Activated naive CD4-positive, alpha-beta T cell treated with anti-CD3 and anti-CD28 coated beads, Interleukin-2, amount 50 U/mL, for 72 hours (primary cell): ENCODE data around the gene NPIPB6. TPM values are rescaled to one million over a fixed set of nuclear protein-coding genes. Genes with fewer than 3 reads are reported as not detected.

Source experiments
- total RNA-seq, 2 donors: library from RNA; stranded (reverse); gene quantifications; one replicate each; pipeline ENCODE4 v1.2.3, GENCODE V29; 2022

The NPIPB6 gene
- total RNA-seq, 2 donors from 2014 or later: 2.3 to 5.2 TPM

Other genes with a start within 250 kb of the NPIPB6 start
- 100 to 1,000 TPM; 204 to 278 TPM for gene XPO6, start 151.5 kb downstream of the NPIPB6 start, total RNA-seq
- gene SBK1, start 71.0 kb downstream of the NPIPB6 start, total RNA-seq: 1 to 10 TPM; 2.0 to 4.2 TPM
- gene EIF3CL, start 40.3 kb upstream of the NPIPB6 start, total RNA-seq: 10 to 100 TPM; 22.0 to 37.6 TPM
- gene NPIPB7, start 108.8 kb upstream of the NPIPB6 start, total RNA-seq: under 1 TPM in 1 of 2 donors, not detected in 1; 0.19 TPM
- 10 to 100 TPM; 19.3 to 25.8 TPM for gene CLN3, start 128.6 kb upstream of the NPIPB6 start, total RNA-seq
- 1 to 10 TPM in 1 of 2 donors, under 1 TPM in 1; 0.93 to 2.9 TPM for gene APOBR, start 131.1 kb upstream of the NPIPB6 start, total RNA-seq
- not detected for gene IL27, start 143.3 kb upstream of the NPIPB6 start, total RNA-seq
- gene NUPR1, start 175.5 kb upstream of the NPIPB6 start, total RNA-seq: not detected
- 10 to 100 TPM; 10.7 to 22.1 TPM for gene SGF29, start 190.4 kb upstream of the NPIPB6 start, total RNA-seq
- under 1 TPM; 0.30 to 0.54 TPM for gene SULT1A2, start 233.5 kb upstream of the NPIPB6 start, total RNA-seq
- gene SULT1A1, start 246.5 kb upstream of the NPIPB6 start, total RNA-seq: 10 to 100 TPM in 1 of 2 donors, 1 to 10 TPM in 1; 8.2 to 15.6 TPM